ENCODE data around the gene SCAF1.

SCAF1 gene, protein sequence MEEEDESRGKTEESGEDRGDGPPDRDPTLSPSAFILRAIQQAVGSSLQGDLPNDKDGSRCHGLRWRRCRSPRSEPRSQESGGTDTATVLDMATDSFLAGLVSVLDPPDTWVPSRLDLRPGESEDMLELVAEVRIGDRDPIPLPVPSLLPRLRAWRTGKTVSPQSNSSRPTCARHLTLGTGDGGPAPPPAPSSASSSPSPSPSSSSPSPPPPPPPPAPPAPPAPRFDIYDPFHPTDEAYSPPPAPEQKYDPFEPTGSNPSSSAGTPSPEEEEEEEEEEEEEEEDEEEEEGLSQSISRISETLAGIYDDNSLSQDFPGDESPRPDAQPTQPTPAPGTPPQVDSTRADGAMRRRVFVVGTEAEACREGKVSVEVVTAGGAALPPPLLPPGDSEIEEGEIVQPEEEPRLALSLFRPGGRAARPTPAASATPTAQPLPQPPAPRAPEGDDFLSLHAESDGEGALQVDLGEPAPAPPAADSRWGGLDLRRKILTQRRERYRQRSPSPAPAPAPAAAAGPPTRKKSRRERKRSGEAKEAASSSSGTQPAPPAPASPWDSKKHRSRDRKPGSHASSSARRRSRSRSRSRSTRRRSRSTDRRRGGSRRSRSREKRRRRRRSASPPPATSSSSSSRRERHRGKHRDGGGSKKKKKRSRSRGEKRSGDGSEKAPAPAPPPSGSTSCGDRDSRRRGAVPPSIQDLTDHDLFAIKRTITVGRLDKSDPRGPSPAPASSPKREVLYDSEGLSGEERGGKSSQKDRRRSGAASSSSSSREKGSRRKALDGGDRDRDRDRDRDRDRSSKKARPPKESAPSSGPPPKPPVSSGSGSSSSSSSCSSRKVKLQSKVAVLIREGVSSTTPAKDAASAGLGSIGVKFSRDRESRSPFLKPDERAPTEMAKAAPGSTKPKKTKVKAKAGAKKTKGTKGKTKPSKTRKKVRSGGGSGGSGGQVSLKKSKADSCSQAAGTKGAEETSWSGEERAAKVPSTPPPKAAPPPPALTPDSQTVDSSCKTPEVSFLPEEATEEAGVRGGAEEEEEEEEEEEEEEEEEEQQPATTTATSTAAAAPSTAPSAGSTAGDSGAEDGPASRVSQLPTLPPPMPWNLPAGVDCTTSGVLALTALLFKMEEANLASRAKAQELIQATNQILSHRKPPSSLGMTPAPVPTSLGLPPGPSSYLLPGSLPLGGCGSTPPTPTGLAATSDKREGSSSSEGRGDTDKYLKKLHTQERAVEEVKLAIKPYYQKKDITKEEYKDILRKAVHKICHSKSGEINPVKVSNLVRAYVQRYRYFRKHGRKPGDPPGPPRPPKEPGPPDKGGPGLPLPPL

DNA sequence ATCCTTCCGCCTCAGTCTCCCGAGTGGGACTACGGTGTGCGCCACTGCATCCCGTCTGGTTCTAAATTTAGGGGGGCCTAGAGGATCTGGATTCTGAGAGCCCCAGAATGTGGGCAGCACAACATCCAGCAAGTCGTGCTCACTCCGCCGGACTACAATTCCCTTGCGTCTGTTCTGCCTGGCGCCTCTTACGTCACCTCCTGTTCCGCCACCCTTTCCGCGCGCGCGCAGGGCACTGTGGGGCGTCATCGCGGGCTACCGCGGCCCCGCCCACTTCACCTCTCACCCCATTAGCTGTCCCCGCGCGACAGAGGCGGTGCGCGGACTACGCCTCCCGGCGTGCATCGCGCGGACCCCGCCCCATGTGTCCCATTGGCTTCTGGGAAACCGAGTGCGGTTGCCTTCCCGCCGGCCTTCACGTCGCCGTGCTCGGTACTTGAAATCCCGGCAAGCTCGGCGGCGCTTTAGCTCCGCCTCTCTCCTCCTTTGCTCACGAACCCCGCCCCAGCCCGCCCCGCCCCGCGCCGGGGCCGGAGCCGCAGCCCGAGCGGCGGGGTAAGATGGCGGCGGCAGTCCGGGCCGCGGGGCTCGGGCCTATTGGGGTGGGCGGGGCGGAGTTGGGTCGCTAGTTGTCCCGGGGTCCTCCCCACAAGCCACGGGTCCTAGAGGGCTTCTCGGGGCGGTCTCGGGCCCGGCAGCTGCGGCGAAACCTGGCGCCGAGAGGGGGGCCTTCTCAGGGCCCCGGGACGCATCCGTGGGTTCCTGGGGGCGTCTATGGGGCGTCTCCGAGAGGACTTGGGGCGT is at the start of gene SCAF1:
TSS of gene SCAF1 (plus strand) at position 522 of the 804 bp plus-strand sequence. CDS start 2,818 bp downstream, outside the sequence.
- TF ChIP-seq, protein P1, sequence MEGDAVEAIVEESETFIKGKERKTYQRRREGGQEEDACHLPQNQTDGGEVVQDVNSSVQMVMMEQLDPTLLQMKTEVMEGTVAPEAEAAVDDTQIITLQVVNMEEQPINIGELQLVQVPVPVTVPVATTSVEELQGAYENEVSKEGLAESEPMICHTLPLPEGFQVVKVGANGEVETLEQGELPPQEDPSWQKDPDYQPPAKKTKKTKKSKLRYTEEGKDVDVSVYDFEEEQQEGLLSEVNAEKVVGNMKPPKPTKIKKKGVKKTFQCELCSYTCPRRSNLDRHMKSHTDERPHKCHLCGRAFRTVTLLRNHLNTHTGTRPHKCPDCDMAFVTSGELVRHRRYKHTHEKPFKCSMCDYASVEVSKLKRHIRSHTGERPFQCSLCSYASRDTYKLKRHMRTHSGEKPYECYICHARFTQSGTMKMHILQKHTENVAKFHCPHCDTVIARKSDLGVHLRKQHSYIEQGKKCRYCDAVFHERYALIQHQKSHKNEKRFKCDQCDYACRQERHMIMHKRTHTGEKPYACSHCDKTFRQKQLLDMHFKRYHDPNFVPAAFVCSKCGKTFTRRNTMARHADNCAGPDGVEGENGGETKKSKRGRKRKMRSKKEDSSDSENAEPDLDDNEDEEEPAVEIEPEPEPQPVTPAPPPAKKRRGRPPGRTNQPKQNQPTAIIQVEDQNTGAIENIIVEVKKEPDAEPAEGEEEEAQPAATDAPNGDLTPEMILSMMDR (IDR thresholded peaks at IDR 0.05; ENCODE audit: low read depth, low read length, missing control alignments) = no peak
- in situ Hi-C loops (cut with HindIII; ENCODE audit: low sequenced_read_pairs) = loop anchor here (10.0 kb wide), 1 partner anchor 127 kb away; the partner anchor contains the start of gene FCGRT

DNA sequence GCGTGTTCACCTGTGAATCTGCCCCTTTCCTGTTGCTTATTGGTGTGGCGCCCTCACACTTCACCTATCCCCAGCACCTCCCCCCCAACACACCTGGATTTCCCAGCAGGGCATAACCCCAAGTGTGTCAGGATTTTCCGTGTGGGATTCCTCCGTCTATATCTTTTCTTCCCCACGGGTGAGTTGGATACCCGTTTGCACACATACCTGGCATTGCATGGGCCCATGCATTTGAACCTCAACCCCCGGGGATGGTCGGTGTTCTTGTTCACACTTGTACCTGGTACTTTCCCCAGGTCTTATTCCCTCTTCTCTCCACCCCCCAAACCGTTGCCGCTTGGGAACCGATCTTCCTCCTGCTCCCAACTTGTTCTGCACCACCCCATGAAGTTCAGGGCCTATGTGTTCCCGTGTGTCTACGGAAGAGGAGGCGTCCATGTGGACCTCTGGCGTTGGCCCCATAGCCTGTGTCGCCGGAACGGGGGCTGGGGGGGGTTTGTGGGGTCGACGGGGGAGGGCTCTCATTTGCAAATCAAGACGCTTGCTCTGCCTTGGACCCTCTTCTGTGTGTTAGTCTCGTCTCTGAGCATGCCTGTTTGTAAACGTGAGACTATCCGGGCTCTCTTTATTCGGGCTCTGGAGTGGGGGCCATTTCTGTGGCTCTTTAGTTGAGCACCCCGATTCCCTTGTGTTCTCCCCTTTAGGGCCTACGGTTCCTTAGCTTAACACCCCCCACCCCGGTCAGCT is 49.4 kb upstream of the SCAF1 start:
- DNase-seq (ENCODE audit: low read depth) = no peak
- TF ChIP-seq, protein P1 (IDR thresholded peaks at IDR 0.05; ENCODE audit: low read depth, low read length, missing control alignments) = no peak
- H3K4me3 ChIP-seq (ENCODE audit: low read depth, low read length) = peak overlapping the region; percentile 89
- in situ Hi-C loops (cut with HindIII; ENCODE audit: low sequenced_read_pairs) = no loop called here

More for the DNA sequence above, at the start of gene SCAF1:
- DNase-seq (ENCODE audit: low read depth) = peak; percentile 99
- peak within 1 kb of the TSS; percentile 100 for H3K4me3 ChIP-seq (ENCODE audit: low read depth, low read length)

DNA sequence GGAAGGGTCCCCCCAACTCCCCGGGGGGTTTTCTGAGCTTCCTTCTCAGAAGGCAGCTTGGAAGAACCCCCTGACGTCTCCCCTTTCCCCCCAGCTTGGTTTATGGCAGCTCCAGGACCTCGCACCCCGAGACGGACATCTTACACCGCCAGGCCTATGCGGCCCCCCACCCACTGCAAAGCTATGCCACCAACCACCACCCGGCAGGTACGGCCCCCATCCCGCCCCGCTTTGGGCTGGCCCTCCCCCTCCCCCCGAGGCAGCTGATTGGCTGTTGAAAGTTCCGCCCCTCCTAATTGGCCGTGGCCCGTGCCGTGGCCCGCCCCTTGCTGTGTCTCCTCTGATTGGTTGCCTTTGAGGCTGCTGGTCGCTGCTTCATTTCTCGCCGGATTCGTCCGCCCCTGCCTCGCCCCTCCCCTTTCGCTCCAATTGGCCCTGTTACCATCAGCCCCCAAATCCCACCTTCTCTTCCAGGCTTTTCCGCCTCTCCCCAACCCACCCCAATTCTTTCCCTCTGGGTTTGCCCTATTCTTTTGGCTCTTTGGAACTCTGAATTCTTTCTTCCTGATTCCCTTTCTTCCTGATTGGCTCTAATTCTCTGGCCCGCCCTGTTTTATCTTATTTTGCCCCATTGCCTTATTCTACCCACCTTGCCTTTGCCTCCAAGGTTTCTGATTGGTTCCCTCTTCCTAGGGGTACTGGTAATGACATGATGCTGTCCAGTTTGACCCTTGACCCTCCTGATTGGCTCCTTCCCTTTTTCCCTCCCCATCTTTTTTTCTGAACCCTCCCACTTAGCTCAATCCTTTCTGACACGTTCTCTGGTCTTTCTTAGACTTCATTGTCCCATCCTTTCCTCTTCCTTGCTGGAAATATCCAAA is 48.5 kb upstream of the SCAF1 start:
- in situ Hi-C loops (cut with HindIII; ENCODE audit: low sequenced_read_pairs) = no loop called here
- peak overlapping the region; percentile 89 for H3K4me3 ChIP-seq (ENCODE audit: low read depth, low read length)
- DNase-seq (ENCODE audit: low read depth) = peak; percentile 77
- TF ChIP-seq, protein P1 (IDR thresholded peaks at IDR 0.05; ENCODE audit: low read depth, low read length, missing control alignments) = no peak

DNA sequence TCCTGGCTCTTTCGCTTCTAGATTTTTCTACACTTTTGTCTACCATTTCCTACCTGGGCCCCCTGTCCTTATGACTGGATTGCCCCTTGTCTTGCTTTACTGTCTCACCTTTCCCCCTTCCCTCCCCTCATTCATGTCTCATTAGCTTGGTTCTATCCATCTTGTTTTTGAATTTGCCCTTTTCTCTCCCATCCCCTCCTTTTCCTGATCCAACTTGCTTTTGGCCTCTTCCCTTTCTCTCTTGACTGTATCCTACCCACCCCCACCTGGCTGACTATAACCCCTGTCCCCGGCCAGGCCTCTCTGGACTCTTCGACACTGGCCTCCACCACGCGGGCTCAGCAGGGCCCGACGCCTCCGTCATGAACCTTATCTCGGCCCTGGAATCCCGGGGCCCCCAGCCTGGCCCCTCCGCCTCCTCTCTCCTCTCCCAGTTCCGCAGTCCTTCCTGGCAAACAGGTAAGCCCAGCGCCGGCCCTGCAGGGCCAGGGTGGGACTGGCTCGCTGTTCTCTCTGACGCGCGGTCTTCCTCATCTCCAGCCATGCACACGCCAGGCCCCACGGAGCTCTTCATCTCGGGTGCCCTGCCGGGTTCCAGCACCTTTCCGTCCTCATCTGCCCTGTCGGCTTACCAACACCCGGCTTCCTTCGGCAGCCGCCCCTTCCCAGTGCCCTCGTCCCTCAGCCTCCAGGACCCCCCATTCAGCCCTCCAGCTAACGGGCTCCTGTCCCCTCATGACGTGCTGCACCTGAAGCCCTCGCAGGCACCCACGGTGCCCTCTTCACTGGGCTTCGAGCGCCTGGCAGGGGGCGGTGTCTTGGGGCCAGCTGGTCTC is 47.6 kb upstream of the SCAF1 start:
- DNase-seq (ENCODE audit: low read depth) = no peak
- H3K4me3 ChIP-seq (ENCODE audit: low read depth, low read length) = no peak overlapping the region
- in situ Hi-C loops (cut with HindIII; ENCODE audit: low sequenced_read_pairs) = no loop called here
- TF ChIP-seq, protein P1 (IDR thresholded peaks at IDR 0.05; ENCODE audit: low read depth, low read length, missing control alignments) = no peak

Measured in astrocyte of the cerebellum (primary cell).